WERI-Rb-1 (cell line): ENCODE data around the gene CALHM5.

Experiments used
- DNase-seq: peaks from one replicate; pipeline ENCODE4 v3.0.0-alpha.2; 2020
- H3K27ac ChIP-seq: fragments of 250-450 bp; sonication (Bioruptor Pico); 2 replicates; pipeline ENCODE4 v1.5.1; 2020; ENCODE audit warnings: mild to moderate bottlenecking, moderate library complexity
- H3K27me3 ChIP-seq: fragments of 250-450 bp; sonication (Bioruptor Pico); 2 replicates; pipeline ENCODE4 v1.5.1; 2021; ENCODE audit warnings: mild to moderate bottlenecking, low read depth, moderate library complexity; ENCODE audit not compliant: insufficient read depth, severe bottlenecking
- H3K36me3 ChIP-seq: fragments of 250-450 bp; sonication (Bioruptor Pico); 2 replicates; pipeline ENCODE4 v1.5.1; 2020; ENCODE audit warnings: mild to moderate bottlenecking, moderate library complexity
- H3K4me3 ChIP-seq: 2 replicates; pipeline ENCODE4 v1.5.1; 2011; ENCODE audit warnings: low read depth, mild to moderate bottlenecking, control low read depth, low read length
- H3K9me3 ChIP-seq: fragments of 250-450 bp; sonication (Bioruptor Pico); 2 replicates; pipeline ENCODE4 v1.5.1; 2021; ENCODE audit warnings: mild to moderate bottlenecking, moderate library complexity; ENCODE audit not compliant: severe bottlenecking
- TF ChIP-seq, protein P1 (sequence below): IDR thresholded peaks from 2 replicates; pipeline ENCODE4 v1.5.1; 2011; ENCODE audit warnings: low read depth, mild to moderate bottlenecking, control low read depth, inconsistent platforms, low read length

Gene CALHM5

GRCh38 chr6:116524236-116524635 lies 12.8 kb downstream of the CALHM5 start:
- Histone ChIP-seq H3K4me3 (no peak overlapping the region), H3K27me3 (no peaks in the 10 kb centered on the region), H3K9me3 (no peaks in the 10 kb centered on the region), H3K36me3 (no peaks in the 10 kb centered on the region), H3K27ac (no peak overlapping the region)
- no peak for DNase-seq
- TF ChIP-seq, protein P1, sequence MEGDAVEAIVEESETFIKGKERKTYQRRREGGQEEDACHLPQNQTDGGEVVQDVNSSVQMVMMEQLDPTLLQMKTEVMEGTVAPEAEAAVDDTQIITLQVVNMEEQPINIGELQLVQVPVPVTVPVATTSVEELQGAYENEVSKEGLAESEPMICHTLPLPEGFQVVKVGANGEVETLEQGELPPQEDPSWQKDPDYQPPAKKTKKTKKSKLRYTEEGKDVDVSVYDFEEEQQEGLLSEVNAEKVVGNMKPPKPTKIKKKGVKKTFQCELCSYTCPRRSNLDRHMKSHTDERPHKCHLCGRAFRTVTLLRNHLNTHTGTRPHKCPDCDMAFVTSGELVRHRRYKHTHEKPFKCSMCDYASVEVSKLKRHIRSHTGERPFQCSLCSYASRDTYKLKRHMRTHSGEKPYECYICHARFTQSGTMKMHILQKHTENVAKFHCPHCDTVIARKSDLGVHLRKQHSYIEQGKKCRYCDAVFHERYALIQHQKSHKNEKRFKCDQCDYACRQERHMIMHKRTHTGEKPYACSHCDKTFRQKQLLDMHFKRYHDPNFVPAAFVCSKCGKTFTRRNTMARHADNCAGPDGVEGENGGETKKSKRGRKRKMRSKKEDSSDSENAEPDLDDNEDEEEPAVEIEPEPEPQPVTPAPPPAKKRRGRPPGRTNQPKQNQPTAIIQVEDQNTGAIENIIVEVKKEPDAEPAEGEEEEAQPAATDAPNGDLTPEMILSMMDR = no peak

GRCh38 chr6:116528133-116528532 lies 16.7 kb downstream of the CALHM5 start:
- TF ChIP-seq, protein P1 = no peak
- H3K27ac ChIP-seq = no peak overlapping the region
- no peak overlapping the region for H3K4me3 ChIP-seq
- no peak for DNase-seq
- no peaks in the 10 kb centered on the region for H3K36me3 ChIP-seq
- no peaks in the 10 kb centered on the region for H3K9me3 ChIP-seq
- no peaks in the 10 kb centered on the region for H3K27me3 ChIP-seq

- Histone ChIP-seq H3K27ac (no peak overlapping the region), H3K27me3 (no peaks in the 10 kb centered on the region), H3K4me3 (no peak overlapping the region), H3K36me3 (no peaks in the 10 kb centered on the region), H3K9me3 (no peaks in the 10 kb centered on the region)
- no peak for DNase-seq
- TF ChIP-seq, protein P1 = no peak
Observed at GRCh38 chr6:116528780-116529179, 17.3 kb downstream of the CALHM5 start.

GRCh38 chr6:116529466-116530290 lies 18.2 kb downstream of the CALHM5 start:
- no peak overlapping the region for H3K4me3 ChIP-seq
- H3K36me3 ChIP-seq = no peaks in the 10 kb centered on the region
- no peaks in the 10 kb centered on the region for H3K27me3 ChIP-seq
- no peak overlapping the region for H3K27ac ChIP-seq
- no peaks in the 10 kb centered on the region for H3K9me3 ChIP-seq
- DNase-seq = no peak
- TF ChIP-seq, protein P1 = no peak

- Histone ChIP-seq H3K27me3 (no peaks in the 10 kb centered on the region), H3K9me3 (no peaks in the 10 kb centered on the region), H3K27ac (no peak overlapping the region), H3K4me3 (no peak overlapping the region), H3K36me3 (no peaks in the 10 kb centered on the region)
- TF ChIP-seq, protein P1 = no peak
- no peak for DNase-seq
Observed at GRCh38 chr6:116530436-116530835, 19.0 kb downstream of the CALHM5 start.
